Ureter (tissue), 1 donor: ENCODE measurements around the gene LGR6. TPM values are rescaled to one million over a fixed set of nuclear protein-coding genes. Genes with fewer than 3 reads are reported as not detected.

ENCODE experiments used
- DNase-seq: peaks from one replicate; pipeline ENCODE4 v3.0.0-alpha.2; 2020; ENCODE audit warnings: low spot score
- total RNA-seq: library from RNA; stranded (reverse); gene quantifications from one replicate; pipeline ENCODE4 v1.2.4, GENCODE V29; 2023
- donor health status: DM: yes; HTN: yes; CAD: no.

The LGR6 gene
- total RNA-seq, 1 donor from 2014 or later = 9.2 TPM

DNA sequence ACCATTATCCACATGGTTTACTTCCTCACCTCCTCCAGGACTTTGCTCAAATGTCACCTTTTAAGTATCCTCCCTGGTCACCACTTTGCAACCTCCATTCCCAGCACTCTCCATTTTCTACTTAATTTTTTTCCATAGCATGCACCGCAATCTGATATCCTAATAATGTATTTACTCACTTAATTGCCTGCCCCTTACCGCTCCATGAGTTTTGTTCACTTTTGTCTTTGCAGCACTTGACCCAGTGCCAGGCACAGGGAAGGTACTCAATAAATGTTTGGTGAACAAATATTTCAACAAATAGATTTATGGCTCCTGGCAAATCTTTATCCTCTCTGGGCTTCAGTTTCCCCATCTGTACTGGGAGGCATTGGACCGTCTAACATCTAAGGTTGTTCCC is 94.6 kb downstream of the LGR6 start:
- DNase-seq = no peak

DNA sequence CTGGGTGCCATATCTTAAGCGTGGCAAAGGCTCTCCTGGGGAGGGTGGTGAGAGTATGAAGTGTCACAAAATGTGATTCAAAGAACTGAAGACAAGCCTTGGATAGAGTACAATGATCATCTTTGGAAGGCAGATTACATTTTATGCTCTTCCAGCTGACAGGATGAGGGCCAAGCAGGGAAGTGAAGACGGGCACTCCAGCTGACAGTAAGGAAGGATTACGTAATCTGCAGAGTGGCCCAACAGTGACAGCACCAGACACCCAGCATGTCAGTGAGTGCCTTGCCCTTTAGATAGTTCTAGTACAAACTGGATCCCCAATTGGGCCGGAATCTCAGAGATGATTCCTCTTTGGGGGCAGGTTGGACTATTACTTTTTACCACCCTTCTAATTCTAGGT is 95.4 kb downstream of the LGR6 start:
- DNase-seq = no peak

DNA sequence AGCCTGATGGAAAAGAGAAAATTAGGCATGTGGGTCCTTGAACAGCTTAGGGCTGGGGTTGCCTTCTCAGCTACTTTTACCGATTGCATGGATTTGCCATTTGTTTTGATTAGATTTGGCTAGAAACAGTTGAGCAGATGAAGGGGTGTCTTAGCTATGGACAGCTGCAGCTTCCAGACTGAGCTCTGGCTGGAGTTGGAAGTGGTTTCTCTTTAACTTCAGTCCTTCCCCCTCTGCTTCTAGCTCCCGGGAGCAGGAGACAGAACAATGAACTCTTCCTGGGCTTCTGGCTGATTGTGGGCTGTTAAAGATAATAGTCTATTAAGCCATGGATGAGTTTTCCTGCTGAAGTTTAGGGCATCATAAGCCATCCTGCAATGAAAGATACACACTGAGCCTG is 97.4 kb downstream of the LGR6 start:
- DNase-seq = no peak

DNA sequence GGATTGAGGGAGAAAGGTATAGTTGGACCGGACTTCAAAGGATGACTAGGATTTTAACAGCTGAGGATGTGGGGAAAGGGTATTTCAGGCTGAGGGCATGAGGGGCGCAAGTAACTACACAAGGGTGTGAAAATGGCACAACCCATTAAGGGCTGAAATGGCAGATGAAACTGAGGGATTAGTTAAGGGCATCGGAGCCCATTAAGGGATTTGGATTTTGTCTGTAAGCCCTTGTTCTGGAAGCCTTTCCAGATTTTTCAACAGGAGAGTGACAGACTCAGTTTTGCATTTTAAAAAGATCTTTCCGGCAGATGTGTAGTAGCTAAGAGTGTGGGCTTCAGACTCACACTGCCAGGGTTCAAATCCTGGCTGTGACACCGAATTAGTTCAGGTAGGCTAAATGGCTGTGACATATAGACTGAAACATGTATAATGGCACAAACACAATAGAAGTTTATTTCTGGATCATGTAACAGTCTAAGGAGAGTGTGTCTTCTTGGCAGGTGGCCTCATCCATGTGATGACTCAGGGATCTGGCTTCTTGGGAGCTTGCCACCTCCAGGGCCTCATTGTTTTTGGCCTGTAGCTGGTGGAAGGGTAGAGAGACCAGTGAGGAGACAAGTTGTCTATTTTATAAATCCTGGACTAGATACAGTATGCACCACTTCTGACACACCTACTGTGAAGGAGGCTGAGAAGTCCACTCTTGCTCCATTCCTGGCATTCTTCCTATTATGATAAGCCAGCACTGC is 98.5 kb downstream of the LGR6 start:
- DNase-seq = no peak

DNA sequence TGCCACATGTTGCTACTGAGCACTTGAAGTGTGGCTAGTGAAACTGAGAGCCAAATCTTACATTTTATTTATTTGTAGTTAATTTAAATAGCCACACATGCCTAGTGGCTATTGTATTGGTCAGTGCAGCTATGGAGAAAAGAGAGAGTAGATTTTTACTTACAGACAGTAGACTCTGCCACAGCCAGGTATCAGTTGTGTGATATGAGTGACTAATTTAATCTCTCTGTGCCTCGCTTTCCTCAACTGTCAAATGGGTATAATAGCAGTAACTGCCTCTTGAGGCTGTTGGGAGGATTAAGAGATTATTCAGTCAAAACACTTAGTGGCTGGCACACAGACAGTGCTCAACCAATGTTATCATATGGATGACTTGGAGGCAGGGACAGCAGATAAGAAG is 99.2 kb downstream of the LGR6 start:
- no peak for DNase-seq

DNA sequence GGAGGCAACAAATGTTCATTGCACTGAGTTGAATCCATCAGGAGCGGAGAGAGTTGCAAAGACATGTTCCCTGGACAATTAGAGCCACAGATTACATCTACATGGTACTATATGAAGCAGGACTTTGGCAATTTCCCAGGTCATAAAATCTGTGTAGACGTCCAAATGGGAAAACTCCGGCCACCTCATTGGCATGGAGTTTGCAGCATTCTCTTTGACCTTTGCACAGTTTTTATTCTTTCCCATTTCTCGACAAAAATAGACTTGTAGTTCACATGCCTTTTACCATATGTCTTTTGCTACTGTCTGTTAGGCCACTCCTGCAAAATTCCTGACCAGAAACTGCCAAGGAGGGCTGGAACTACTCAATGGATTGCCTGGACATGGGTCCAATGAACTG is 100.0 kb downstream of the LGR6 start:
- DNase-seq = no peak

DNA sequence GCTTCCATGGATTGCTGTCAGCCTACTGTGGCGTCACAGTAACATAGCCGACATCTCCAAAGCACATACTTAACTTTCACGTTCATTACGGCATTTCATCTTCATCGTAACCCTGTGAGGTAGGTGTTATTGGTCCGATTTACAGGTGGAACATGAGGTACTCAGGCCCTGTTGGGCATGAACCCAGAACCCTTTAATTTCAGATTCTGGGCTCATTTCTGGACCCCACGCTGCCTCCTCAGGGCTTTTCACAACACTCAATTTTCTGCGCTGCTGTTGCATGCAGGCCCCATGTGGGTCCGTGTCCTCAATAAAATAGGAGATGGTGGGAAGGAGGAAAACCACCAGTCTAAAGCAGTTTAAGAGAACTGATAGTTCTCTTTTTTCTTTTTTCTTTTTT is 108.6 kb downstream of the LGR6 start:
- DNase-seq = no peak

DNA sequence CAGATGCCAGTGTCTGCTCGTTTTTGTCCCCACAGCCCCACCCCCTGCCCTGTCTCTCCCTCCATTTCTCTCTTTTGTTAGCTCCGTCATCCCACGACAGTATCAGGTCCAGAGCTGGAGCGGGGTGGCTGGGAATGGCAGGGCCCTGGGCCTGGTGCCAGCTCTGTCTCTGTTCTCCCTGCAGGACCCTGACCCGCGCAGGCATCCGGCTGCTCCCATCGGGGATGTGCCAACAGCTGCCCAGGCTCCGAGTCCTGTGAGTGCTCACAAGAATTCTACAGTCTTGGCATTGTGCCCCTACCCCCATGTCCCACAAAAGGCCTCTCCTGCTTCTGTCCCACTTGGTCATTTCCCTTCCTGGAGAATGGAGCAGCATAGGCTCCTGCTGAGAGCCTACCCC is 110.8 kb downstream of the LGR6 start:
- DNase-seq = no peak

DNA sequence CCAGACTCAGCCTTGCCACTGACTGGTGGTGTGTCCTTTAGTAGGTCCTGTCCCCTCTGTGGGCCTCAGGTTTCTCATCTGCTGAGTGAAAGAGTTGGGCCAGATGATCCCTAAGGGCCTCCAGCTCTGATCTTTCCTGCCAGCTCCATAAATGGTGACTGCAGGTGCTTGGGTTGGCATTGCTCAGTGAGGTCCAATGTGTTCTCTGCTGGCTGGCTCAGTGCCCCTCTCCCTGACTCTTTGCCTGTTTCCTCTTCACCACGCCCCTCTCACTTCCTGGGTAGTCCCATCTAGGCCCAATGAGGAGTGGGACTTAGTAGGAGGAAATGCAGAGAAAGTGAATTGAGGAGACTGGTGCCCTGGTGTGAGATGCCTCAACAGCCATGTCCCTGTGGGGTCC is 111.6 kb downstream of the LGR6 start:
- DNase-seq = no peak

DNA sequence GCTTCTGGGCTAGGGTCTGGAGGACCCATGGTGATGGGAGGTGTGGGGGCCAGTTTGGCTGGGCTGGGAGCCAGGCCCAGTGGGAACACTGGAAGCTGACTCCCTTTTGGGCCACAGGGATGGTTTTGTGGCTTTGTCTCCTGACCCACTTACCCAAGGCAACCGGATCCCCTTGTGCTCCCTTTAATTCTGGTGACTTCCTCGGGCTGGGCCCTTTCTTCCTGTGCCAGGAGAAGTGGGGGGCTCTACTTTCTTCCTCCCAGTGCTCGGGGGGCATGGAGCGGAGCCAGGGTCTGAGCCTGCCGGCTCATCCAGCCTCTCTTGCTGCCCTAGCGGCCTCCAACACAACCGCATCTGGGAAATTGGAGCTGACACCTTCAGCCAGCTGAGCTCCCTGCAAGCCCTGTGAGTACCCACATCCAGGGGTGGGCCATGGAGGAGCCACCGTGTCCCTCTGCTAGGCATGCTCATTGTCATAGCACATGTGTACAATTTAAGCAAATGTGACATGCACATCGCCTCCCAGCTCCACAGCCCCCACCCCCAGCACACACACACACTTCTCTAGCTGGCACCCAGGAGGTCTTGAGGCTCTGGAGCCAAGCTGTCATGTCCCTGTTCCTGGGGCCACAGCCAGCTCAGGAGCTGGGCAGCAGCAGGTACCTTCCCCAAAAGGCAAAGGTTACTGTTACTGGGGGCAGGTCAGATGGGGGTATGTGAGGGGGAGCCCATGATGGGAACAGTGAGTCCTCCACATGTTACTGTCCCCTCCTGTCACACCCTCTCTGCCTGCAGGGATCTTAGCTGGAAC is 113.1 kb downstream of the LGR6 start:
- DNase-seq = no peak

DNA sequence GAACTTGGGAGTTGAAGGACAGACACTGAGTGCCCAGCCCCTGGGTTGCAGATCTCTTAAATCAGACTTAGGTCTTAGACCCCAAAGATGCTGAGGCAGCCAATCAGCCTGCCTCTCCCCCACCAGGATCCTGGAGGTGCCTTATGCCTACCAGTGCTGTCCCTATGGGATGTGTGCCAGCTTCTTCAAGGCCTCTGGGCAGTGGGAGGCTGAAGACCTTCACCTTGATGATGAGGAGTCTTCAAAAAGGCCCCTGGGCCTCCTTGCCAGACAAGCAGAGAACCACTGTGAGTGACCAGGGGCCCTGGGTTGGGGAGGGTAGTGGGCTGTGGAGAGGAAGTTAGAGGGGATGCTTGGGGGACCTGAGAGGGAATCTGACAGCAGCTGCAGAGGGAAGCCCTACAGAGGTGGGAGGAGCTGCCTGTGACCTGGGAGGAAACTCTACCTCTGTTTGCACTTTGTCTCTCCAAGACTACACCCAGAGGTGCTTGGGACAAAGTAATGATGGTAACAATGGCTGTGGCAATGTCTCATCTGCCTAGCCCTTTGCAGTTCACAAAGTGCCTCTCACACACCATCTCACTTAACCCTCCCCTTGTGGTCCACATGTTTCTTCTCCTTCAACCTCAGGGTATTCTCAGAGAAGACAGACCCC is 116.6 kb downstream of the LGR6 start:
- DNase-seq = no peak

DNA sequence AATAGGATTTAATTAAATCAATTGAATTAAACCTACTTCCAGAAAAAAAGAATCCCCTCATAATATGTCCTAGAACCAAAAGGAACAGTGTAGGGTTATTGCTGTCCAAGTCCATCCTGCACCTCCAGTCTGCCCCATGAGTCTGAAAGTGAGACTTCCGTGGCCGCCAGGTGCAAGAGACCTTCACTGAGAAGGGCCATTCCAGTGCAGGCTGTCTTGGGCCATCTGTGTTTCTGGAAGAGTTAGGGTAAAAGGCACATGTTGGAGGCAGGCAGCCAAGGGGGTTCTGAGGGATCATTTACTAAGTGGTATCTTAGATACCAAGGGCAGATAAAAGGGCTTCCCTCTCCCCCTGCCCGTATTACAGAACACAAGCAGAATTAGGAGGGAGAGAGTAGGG is 117.1 kb downstream of the LGR6 start:
- no peak for DNase-seq

DNA sequence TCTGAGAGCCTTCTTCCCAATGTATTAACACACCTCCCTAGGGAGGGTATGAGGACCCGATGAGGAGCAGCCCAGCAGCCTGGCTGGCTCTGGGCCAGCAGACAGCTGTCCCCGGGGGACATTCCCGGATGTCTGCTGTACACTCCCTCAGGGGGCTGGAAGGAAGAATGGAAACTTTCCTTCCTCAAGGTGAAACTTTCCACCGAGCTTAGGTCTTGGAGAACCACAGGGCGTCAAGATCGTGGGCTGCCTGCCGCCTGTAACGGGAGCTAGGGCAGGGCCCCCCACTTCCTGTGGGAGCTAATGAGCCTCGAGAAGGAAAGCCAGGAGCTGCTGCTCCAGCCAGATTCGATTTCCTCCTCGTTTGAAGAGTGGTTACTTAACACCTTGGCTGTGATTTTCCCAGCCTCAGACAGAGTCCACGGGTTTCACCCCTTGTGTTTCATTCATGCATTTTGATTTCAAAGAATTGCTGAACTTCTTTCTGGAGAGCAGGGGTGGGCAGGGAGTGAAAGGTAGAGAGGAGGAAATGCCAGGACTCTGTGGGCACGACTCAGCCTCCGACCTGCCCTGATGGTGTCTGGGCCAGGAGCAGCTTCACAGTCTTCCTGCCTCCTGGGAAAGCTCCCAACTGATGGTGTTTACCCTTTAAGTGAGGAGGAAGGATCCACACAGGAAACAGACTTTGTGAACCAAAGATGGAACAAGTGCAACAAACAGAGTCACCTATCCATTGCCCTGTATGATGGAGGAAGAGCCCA is 118.5 kb downstream of the LGR6 start:
- DNase-seq = no peak

DNA sequence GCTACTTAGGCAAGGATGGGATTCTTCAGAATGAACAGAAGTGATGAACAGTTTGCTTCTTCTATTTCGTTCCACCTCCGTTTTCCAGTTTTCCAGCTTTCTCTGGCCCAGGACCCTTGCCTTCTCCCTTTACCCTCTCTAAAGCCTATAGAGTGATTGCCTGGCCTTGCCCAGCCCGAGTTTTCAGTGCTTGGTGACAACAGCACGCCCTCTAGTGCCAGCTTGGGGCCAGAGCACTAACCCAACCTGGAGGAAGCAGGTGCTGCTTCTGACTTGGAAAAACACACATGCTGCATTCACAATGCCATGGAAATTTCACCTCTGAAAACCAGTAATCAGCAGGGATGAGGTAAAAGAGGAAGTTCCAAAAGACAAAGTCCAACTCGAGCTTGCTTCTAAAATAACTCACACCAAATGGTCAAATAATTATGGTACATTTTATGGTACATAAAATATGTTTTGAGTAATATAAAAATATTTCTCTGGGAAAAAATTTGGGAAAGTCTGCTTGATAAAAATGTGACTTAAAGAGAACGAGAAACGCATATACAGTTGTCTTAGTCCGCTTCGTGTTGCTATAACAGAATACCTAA is 122.1 kb downstream of the LGR6 start:
- DNase-seq = peak; percentile 82

DNA sequence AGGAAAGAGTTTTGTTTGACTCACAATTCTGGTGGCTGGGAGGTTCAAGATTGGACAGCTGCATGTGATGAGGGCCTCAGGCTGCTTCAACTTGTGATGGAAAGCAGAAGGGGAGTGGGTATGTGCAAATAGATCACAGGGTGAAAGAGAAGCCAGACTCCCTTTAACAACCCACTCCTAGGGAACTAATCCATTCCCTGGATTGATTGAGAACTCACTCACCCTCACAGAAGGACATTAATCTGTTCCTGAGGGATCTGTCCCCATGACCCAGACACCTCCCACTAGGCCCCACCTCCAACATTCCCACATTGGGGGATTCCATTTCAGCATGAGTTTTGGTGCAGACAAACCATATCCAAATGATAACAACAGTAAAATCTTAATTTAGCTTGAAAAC is 122.6 kb downstream of the LGR6 start:
- DNase-seq = no peak

DNA sequence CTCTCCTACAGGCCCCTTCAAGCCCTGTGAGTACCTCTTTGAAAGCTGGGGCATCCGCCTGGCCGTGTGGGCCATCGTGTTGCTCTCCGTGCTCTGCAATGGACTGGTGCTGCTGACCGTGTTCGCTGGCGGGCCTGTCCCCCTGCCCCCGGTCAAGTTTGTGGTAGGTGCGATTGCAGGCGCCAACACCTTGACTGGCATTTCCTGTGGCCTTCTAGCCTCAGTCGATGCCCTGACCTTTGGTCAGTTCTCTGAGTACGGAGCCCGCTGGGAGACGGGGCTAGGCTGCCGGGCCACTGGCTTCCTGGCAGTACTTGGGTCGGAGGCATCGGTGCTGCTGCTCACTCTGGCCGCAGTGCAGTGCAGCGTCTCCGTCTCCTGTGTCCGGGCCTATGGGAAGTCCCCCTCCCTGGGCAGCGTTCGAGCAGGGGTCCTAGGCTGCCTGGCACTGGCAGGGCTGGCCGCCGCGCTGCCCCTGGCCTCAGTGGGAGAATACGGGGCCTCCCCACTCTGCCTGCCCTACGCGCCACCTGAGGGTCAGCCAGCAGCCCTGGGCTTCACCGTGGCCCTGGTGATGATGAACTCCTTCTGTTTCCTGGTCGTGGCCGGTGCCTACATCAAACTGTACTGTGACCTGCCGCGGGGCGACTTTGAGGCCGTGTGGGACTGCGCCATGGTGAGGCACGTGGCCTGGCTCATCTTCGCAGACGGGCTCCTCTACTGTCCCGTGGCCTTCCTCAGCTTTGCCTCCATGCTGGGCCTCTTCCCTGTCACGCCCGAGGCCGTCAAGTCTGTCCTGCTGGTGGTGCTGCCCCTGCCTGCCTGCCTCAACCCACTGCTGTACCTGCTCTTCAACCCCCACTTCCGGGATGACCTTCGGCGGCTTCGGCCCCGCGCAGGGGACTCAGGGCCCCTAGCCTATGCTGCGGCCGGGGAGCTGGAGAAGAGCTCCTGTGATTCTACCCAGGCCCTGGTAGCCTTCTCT is 124.6 kb downstream of the LGR6 start:
- no peak for DNase-seq

DNA sequence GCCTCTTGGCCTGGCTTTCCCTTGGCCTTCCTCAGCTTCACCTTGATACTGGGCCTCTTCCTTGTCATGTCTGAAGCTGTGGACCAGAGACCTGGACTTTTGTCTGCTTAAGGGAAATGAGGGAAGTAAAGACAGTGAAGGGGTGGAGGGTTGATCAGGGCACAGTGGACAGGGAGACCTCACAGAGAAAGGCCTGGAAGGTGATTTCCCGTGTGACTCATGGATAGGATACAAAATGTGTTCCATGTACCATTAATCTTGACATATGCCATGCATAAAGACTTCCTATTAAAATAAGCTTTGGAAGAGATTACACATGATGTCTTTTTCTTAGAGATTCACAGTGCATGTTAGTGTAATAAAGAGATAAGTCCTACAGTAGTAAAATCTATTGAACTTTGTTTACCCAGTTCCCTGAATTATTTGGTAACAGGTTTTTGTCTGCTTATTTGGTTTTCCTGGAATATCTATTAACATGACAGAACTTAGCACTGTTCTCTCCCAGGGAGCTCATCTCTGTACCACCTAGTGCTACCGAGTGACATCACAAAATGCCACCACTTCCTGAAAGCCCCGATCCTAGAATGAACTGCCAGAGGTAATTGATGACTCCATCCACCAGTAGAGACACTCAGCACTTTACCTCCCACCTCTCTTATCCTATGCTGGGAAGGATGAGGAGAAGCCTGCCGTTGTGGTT is 125.9 kb downstream of the LGR6 start:
- no peak for DNase-seq

DNA sequence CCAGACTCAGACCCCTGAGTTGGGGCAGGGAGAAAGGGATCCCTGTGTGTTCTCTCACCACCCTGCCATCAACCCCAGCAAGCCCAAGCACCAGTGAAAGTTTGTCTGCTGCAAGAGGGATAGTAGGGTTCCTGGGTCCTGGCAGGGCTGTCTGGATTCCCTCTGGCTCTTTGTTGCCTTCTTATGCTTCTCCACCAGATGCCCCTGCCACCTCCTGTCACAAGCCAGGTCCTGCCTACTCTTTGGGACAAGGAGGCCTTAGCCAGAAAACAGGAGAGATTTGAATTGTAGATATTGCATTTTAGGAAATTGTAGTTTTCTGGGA is 126.4 kb downstream of the LGR6 start:
- no peak for DNase-seq

DNA sequence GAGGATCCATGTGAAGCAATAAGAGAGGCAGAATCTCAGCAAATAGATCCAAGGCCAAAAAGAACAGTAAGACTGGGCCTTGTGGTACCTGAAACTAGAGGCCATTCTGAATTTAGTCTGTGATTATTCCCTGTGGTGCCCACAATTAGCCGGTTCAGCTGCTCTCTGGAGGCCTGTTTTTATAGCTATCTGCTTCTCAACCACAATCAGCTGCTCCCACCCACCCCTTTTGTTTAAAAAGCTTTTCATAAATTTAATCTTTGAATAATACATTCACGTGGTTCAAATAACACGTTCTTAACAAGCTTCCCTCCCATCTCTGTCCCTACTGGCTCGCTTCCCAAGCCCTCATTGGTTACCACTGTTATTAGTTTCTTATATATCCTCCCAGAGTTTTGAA is 130.1 kb downstream of the LGR6 start:
- DNase-seq = peak; percentile 10

DNA sequence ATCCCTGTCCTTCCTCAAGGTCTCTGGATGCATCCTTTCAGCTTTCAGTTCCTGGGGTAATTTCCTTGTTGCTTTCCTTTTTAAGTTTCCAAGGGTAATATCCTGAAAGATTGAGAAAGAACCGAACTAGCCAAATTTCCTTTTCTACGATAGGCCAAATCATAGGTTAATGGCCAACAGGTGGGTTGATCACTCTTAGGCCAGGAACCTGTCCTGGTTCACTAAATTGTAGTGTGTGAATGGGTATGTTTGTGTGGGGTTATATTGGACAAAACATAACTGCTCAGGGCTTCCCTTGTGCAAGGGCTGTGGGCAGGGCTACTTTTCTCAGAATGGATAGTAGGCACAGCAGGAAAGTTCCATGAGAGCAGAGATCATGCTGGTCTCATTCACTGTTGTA is 131.0 kb downstream of the LGR6 start:
- peak; percentile 10 for DNase-seq
